Measurements from ENCODE around the gene TOMM70. TPM values are rescaled to one million over a fixed set of nuclear protein-coding genes. Genes with fewer than 3 reads are reported as not detected.

The TOMM70 gene
- total RNA-seq, result 30.1 and 36.1 TPM in 2 replicates

DNA sequence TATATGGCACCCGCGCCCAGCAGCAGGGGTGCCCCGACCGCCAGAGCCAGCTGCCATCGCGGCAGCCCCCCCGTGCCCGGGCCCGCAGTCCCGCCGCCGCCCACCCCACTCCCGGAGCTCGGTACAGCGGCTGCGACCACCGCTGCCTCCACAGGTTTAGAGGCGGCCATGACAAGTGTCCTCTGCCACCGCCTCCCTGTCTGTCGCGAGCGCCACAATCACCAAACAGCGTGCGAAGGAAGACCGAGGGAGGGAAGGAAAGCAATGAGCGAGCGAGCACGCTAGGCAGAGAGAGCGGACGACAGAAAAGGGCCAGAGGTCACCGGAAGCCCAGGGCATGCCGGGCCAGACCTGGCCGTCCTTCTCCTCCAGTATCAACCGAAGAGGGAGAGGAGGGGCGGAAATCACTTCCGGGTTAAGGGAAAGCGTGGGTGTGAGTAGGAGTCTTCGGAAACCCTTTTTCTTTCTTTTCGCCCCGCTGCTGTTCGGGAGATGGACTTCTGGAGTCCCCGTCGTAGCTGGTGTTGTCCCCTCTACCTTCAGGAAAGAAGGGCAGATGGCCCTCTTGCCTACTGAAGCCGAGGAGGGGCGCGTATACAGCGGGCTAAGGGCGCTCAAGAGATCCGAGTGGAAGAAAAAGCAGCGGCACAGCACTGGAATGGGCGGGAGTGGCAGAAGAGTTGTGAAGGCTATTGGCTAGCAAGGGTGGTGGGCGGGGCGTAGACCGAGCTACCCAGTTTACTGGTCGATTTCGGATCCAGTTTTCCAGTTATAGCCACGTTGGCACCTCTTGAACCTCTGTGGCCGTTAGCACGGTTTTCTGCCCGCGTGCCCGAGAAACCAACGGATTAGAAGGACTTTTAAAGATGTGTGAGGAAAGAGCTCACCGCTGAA, at the start of gene TOMM70, which contains the start of gene LNP1:
TOMM70 (minus strand) TSS at position 310 of the 894 bp plus-strand sequence; CDS start at position 170, 140 bp downstream.
LNP1 (plus strand) TSS at position 760 of the 894 bp plus-strand sequence. CDS start 28,191 bp downstream, outside the sequence.

GRCh38 chr3:100334488-100335351, 66.2 kb downstream of the TOMM70 start, which contains the start of gene NIT2:
Gene NIT2 (plus strand): TSS chr3:100334757. CDS start chr3:100334792, 35 bp downstream.

Other genes with a start within 250 kb of the TOMM70 start
- gene TBC1D23, start 140.1 kb downstream of the TOMM70 start, total RNA-seq, result 32.7 and 39.7 TPM in 2 replicates
- 24.7 and 31.3 TPM in 2 replicates for gene NIT2, start 66.3 kb downstream of the TOMM70 start, total RNA-seq
- gene LNP1, start 450 bp upstream of the TOMM70 start, total RNA-seq, result 1.5 and 2.9 TPM in 2 replicates
- gene TMEM45A, start 91.5 kb upstream of the TOMM70 start, total RNA-seq, result 174 and 277 TPM in 2 replicates
- not detected in 2 replicates for gene ADGRG7, start 208.5 kb upstream of the TOMM70 start, total RNA-seq